WTC11 (cell line): ENCODE results near the gene SKOR2. TPM values are rescaled to one million over a fixed set of nuclear protein-coding genes. Genes with fewer than 3 reads are reported as not detected.

Experiments
- ATAC-seq: fragments of 200-7000 bp; cut with Tn5 transposase; 2 replicates; pipeline ENCODE4 v1.10.0; 2021; ENCODE audit warnings: mild to moderate bottlenecking, moderate library complexity
- CTCF ChIA-PET: fragments of 300-600 bp; sonication (Branson Sonifier 250); formaldehyde crosslinking; loops from one replicate; lab custom pipeline; 2021; ENCODE audit warnings: antibody characterized with exemption; lab: Charles Lee
- POLR2A ChIA-PET: fragments of 350-600 bp; sonication (Branson Sonifier 250); formaldehyde crosslinking; loops from one replicate; lab custom pipeline; 2021; ENCODE audit warnings: antibody characterized with exemption; lab: Charles Lee
- DNase-seq: peaks from one replicate; pipeline ENCODE4 v3.0.0; 2021; ENCODE audit warnings: low spot score
- H3K27ac Mint-ChIP-seq: 2 replicates; pipeline ENCODE4 v1.8.0; 2021; ENCODE audit warnings: mixed read lengths
- H3K27me3 Mint-ChIP-seq: 2 replicates; pipeline ENCODE4 v1.8.0; 2021; ENCODE audit warnings: low read depth, mild to moderate bottlenecking, moderate library complexity, mixed read lengths
- H3K36me3 Mint-ChIP-seq: 2 replicates; pipeline ENCODE4 v1.8.0; 2021; ENCODE audit warnings: mixed read lengths
- H3K4me1 Mint-ChIP-seq: 2 replicates; pipeline ENCODE4 v1.8.0; 2022; ENCODE audit warnings: mixed read lengths
- H3K4me3 Mint-ChIP-seq: 2 replicates; pipeline ENCODE4 v1.8.0; 2021; ENCODE audit warnings: mild to moderate bottlenecking, moderate library complexity, mixed read lengths
- H3K9me3 Mint-ChIP-seq: 2 replicates; pipeline ENCODE4 v1.8.0; 2021; ENCODE audit warnings: mixed read lengths
- ATF1 ChIP-seq: sonication (generic); formaldehyde crosslinking; IDR thresholded peaks from 2 replicates; pipeline ENCODE4 v1.8.1; 2023; ENCODE audit warnings: mild to moderate bottlenecking, moderate library complexity, missing genetic modification reagents
- ATF2 ChIP-seq: sonication (generic); formaldehyde crosslinking; IDR thresholded peaks from 2 replicates; pipeline ENCODE4 v1.8.1; 2022; ENCODE audit warnings: low read depth, missing genetic modification reagents, borderline replicate concordance
- CREM ChIP-seq: sonication (generic); formaldehyde crosslinking; IDR thresholded peaks from 2 replicates; pipeline ENCODE4 v1.8.1; 2022; ENCODE audit warnings: mild to moderate bottlenecking, missing genetic modification reagents, moderate library complexity
- E2F4 ChIP-seq: sonication (generic); formaldehyde crosslinking; IDR thresholded peaks from 2 replicates; pipeline ENCODE4 v1.8.1; 2022; ENCODE audit warnings: low read depth, mild to moderate bottlenecking, moderate library complexity, missing genetic modification reagents, borderline replicate concordance
- ERG ChIP-seq: fragments of 250-450 bp; sonication (Bioruptor Pico); IDR thresholded peaks from 2 replicates; pipeline ENCODE4 v1.8.0; 2021; ENCODE audit warnings: mild to moderate bottlenecking
- FOXP1 ChIP-seq: sonication (generic); formaldehyde crosslinking; IDR thresholded peaks from 2 replicates; pipeline ENCODE4 v1.8.0; 2022; ENCODE audit warnings: missing genetic modification reagents, mild to moderate bottlenecking, moderate library complexity, borderline replicate concordance
- FOXP4 ChIP-seq: sonication (generic); formaldehyde crosslinking; IDR thresholded peaks from 2 replicates; pipeline ENCODE4 v1.8.0; 2022; ENCODE audit warnings: mild to moderate bottlenecking, missing genetic modification reagents
- HMGA2 ChIP-seq: fragments of 250-450 bp; sonication (Bioruptor Pico); IDR thresholded peaks from 2 replicates; pipeline ENCODE4 v1.4.0; 2021; ENCODE audit warnings: mild to moderate bottlenecking, moderate library complexity
- JUN ChIP-seq: sonication (generic); formaldehyde crosslinking; IDR thresholded peaks from 2 replicates; pipeline ENCODE4 v1.8.0; 2023; ENCODE audit warnings: mild to moderate bottlenecking, missing genetic modification reagents
- MAX ChIP-seq: sonication (generic); formaldehyde crosslinking; IDR thresholded peaks from 2 replicates; pipeline ENCODE4 v1.8.0; 2022; ENCODE audit warnings: mild to moderate bottlenecking, missing genetic modification reagents
- MYBL2 ChIP-seq: sonication (generic); formaldehyde crosslinking; IDR thresholded peaks from 2 replicates; pipeline ENCODE4 v1.8.1; 2023; ENCODE audit warnings: mild to moderate bottlenecking, moderate library complexity, missing genetic modification reagents
- NFE2L1 ChIP-seq: sonication (generic); formaldehyde crosslinking; IDR thresholded peaks from 2 replicates; pipeline ENCODE4 v1.8.1; 2023; ENCODE audit warnings: missing genetic modification reagents
- NFYB ChIP-seq: sonication (generic); formaldehyde crosslinking; conservative IDR thresholded peaks from 2 replicates; pipeline ENCODE4 v1.8.0; 2022; ENCODE audit warnings: low read depth, missing genetic modification reagents
- NR2C2 ChIP-seq: sonication (generic); formaldehyde crosslinking; IDR thresholded peaks from 2 replicates; pipeline ENCODE4 v1.8.0; 2022; ENCODE audit warnings: mild to moderate bottlenecking, missing genetic modification reagents
- NR3C1 ChIP-seq: sonication (generic); formaldehyde crosslinking; conservative IDR thresholded peaks from 2 replicates; pipeline ENCODE4 v1.8.1; 2023; ENCODE audit warnings: low read depth, mild to moderate bottlenecking, missing genetic modification reagents
- PRDM15 ChIP-seq: sonication (generic); formaldehyde crosslinking; IDR thresholded peaks from 2 replicates; pipeline ENCODE4 v1.8.0; 2022; ENCODE audit warnings: missing genetic modification reagents
- RELA ChIP-seq: sonication (generic); formaldehyde crosslinking; IDR thresholded peaks from 2 replicates; pipeline ENCODE4 v1.8.1; 2022; ENCODE audit warnings: missing genetic modification reagents, mild to moderate bottlenecking, borderline replicate concordance
- TCF7 ChIP-seq: sonication (generic); formaldehyde crosslinking; IDR thresholded peaks from 2 replicates; pipeline ENCODE4 v1.8.0; 2022; ENCODE audit warnings: mild to moderate bottlenecking, low read depth, missing genetic modification reagents, moderate library complexity
- TEAD1 ChIP-seq: sonication (generic); formaldehyde crosslinking; IDR thresholded peaks from 2 replicates; pipeline ENCODE4 v1.8.0; 2022; ENCODE audit warnings: mild to moderate bottlenecking, missing genetic modification reagents
- ZNF121 ChIP-seq: sonication (generic); formaldehyde crosslinking; IDR thresholded peaks from 2 replicates; pipeline ENCODE4 v1.8.0; 2023; ENCODE audit warnings: missing genetic modification reagents
- ZNF219 ChIP-seq: sonication (generic); formaldehyde crosslinking; IDR thresholded peaks from 2 replicates; pipeline ENCODE4 v1.8.0; 2023; ENCODE audit warnings: missing genetic modification reagents, mild to moderate bottlenecking, borderline replicate concordance
- ZNF317 ChIP-seq: sonication (generic); formaldehyde crosslinking; IDR thresholded peaks from 2 replicates; pipeline ENCODE4 v1.8.1; 2023; ENCODE audit warnings: low read depth, mild to moderate bottlenecking, moderate library complexity, missing genetic modification reagents, borderline replicate concordance
- ZSCAN18 ChIP-seq: fragments of 250-450 bp; sonication (Bioruptor Pico); IDR thresholded peaks from 2 replicates; pipeline ENCODE4 v2.1.2; 2022; ENCODE audit warnings: mild to moderate bottlenecking, moderate library complexity
- total RNA-seq: library from RNA; stranded (reverse); gene quantifications from 3 replicates; pipeline ENCODE4 v1.2.3, GENCODE V29; 2021

Gene SKOR2
- total RNA-seq, 1 experiment from 2014 or later = 1.3 TPM

GRCh38 chr18:47248604-47249313 is 2.7 kb downstream of the SKOR2 start:
- peaks cover 76% of the 10 kb centered on the region for H3K27me3 Mint-ChIP-seq
- ChIA-PET CTCF (interaction anchor here (0.6 to 3.2 kb wide), 6 partner anchors 13 to 508 kb away, joined by 3 to 36 read pairs (median 3); no protein-coding TSS in a partner anchor), POLR2A (interaction anchor here (1.0 kb wide), 1 partner anchor 15 kb away, joined by 3 read pairs; no protein-coding TSS in a partner anchor)
- peaks cover 8% of the 10 kb centered on the region; the same call in 1 of the 2 replicates for H3K36me3 Mint-ChIP-seq
- H3K9me3 Mint-ChIP-seq = no peaks in the 10 kb centered on the region
- peaks cover 68% of the 10 kb centered on the region for H3K4me1 Mint-ChIP-seq
- peak; percentile 51 for DNase-seq
- no peak overlapping the region for H3K27ac Mint-ChIP-seq
- ATAC-seq = no peak
- H3K4me3 Mint-ChIP-seq = peak overlapping the region; percentile 62
- TF ChIP-seq HMGA2 (CRISPR knock-in tag) = no peak
- no peak for TF ChIP-seq ATF1
- peak; percentile 76 for TF ChIP-seq MAX (CRISPR knock-in tag)
- TF ChIP-seq CREM (CRISPR knock-in tag) = no peak
- 0 out of 2 replicates have a peak, but pooled peaks have one; percentile 15 for TF ChIP-seq RELA (CRISPR knock-in tag)
- peak; percentile 59; the same call in 1 of the 2 replicates for TF ChIP-seq FOXP1 (CRISPR knock-in tag)
- 0 out of 2 replicates have a peak, but pooled peaks have one; percentile 50 for TF ChIP-seq NR3C1 (CRISPR knock-in tag)
- TF ChIP-seq MYBL2 (CRISPR knock-in tag) = no peak
- no peak for TF ChIP-seq ZNF317 (CRISPR knock-in tag)
- no peak for TF ChIP-seq PRDM15 (CRISPR knock-in tag)
- no peak for TF ChIP-seq NFYB (CRISPR knock-in tag)
- no peak for TF ChIP-seq E2F4 (CRISPR knock-in tag)
- TF ChIP-seq TCF7 = peak; percentile 74; the same call in 1 of the 2 replicates
- TF ChIP-seq TEAD1 (CRISPR knock-in tag) = peak; percentile 26; the same call in 1 of the 2 replicates
- 0 out of 2 replicates have a peak, but pooled peaks have one; percentile 29 for TF ChIP-seq NR2C2
- TF ChIP-seq ZSCAN18 (CRISPR knock-in tag) = no peak
- TF ChIP-seq ATF2 (CRISPR knock-in tag) = peak; percentile 31; the same call in 1 of the 2 replicates
- TF ChIP-seq ZNF219 (CRISPR knock-in tag) = 0 out of 2 replicates have a peak, but pooled peaks have one; percentile 30
- TF ChIP-seq NFE2L1 (CRISPR knock-in tag) = no peak
- TF ChIP-seq ZNF121 = no peak
- peak; percentile 15; the same call in 1 of the 2 replicates for TF ChIP-seq FOXP4 (CRISPR knock-in tag)
- TF ChIP-seq JUN (CRISPR knock-in tag) = peak; percentile 32; the same call in 1 of the 2 replicates
- no peak for TF ChIP-seq ERG (CRISPR knock-in tag)
